ENCODE data around the gene NFKB2. TPM values are rescaled to one million over a fixed set of nuclear protein-coding genes. Genes with fewer than 3 reads are reported as not detected.

NFKB2 gene
- total RNA-seq, 4 donors from 2014 or later = 10.7 to 20.2 (median 15.6) TPM

- peak overlapping the region in 3 of 4 donors; percentile 13 to 56 (median 28) for H3K4me3 ChIP-seq
- H3K36me3 ChIP-seq = no peaks in the 10 kb centered on the region
- H3K9me3 ChIP-seq = no peaks in the 10 kb centered on the region
- intact Hi-C loops (cut with DNase I) = no loop called here
- no peak for TF ChIP-seq POLR2A (IDR thresholded peaks at IDR 0.05)
- TF ChIP-seq, protein P1, sequence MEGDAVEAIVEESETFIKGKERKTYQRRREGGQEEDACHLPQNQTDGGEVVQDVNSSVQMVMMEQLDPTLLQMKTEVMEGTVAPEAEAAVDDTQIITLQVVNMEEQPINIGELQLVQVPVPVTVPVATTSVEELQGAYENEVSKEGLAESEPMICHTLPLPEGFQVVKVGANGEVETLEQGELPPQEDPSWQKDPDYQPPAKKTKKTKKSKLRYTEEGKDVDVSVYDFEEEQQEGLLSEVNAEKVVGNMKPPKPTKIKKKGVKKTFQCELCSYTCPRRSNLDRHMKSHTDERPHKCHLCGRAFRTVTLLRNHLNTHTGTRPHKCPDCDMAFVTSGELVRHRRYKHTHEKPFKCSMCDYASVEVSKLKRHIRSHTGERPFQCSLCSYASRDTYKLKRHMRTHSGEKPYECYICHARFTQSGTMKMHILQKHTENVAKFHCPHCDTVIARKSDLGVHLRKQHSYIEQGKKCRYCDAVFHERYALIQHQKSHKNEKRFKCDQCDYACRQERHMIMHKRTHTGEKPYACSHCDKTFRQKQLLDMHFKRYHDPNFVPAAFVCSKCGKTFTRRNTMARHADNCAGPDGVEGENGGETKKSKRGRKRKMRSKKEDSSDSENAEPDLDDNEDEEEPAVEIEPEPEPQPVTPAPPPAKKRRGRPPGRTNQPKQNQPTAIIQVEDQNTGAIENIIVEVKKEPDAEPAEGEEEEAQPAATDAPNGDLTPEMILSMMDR (IDR thresholded peaks at IDR 0.05) = no peak
- peak overlapping the region; percentile 7 to 83 (median 48) for H3K27ac ChIP-seq
- H3K4me1 ChIP-seq = peaks cover 9 to 51% (median 16%) of the 10 kb centered on the region in 3 donors
- H3K27me3 ChIP-seq = peaks cover 0 to 29% (median 0%) of the 10 kb centered on the region in 4 donors
- 23% methylated on average over 5 of the region's 14 CpGs; no CpG with 5 or more reads in 1 of the 2 donors for WGBS, 2 donors
- no peak for DNase-seq
These were observed 40.2 kb downstream of the NFKB2 start for GRCh38 chr10:102435529-102436233.

DNA sequence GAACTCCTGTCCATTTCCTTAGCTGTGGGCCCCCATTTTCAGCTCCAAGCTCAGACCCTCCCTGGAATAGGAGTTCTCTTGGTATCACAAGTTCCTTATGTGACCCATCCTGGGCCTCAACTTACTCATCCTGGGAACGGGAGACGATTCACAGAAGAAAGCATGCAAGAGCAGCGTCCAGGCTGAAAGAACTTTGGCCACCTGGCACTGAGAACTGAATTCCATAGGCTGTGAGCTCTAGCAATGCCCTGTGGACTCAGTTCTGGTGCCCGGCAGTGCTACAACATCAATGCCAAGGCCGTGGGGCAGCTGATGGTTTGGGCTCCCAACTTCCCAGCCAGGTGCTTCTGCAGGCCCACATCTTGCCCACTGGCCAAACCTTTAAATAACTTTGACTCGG, 40.8 kb downstream of the NFKB2 start:
- no peak for DNase-seq
- TF ChIP-seq POLR2A (IDR thresholded peaks at IDR 0.05) = no peak
- TF ChIP-seq, protein P1 (IDR thresholded peaks at IDR 0.05) = no peak
- no peaks in the 10 kb centered on the region for H3K36me3 ChIP-seq
- H3K9me3 ChIP-seq = no peaks in the 10 kb centered on the region
- H3K4me1 ChIP-seq = peaks cover 9 to 47% (median 13%) of the 10 kb centered on the region in 3 donors
- peaks cover 0 to 29% (median 0%) of the 10 kb centered on the region in 4 donors for H3K27me3 ChIP-seq
- intact Hi-C loops (cut with DNase I) = no loop called here
- no peak overlapping the region for H3K27ac ChIP-seq
- WGBS, 2 donors = 88 to 90% methylated on average over 1 to 3 of the region's 6 CpGs
- peak overlapping the region in 1 of 4 donors; percentile 56 for H3K4me3 ChIP-seq

DNA sequence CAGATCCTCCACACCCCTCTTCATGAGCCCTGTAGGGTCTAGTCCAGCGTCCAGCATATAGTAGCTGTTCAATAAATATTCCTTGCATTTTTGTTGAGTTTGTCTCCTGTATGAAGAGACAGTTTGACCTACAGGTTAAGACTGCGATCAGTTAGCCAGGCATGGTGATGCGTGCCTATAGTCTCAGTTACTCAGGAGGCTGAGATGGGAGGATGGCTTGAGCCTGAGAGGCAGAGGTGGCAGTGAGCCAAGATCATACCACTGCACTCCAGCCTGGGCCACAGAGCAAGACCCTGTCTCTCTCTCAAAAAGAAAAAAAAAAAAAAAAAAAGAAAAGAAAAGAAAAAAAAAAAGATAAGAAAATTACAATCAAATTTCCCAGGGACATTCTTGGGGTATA, 42.0 kb downstream of the NFKB2 start:
- TF ChIP-seq POLR2A (IDR thresholded peaks at IDR 0.05) = no peak
- TF ChIP-seq, protein P1 (IDR thresholded peaks at IDR 0.05) = no peak
- Histone ChIP-seq H3K27ac (no peak overlapping the region), H3K36me3 (no peaks in the 10 kb centered on the region), H3K4me1 (peaks cover 0 to 37% (median 5%) of the 10 kb centered on the region in 3 donors), H3K4me3 (no peak overlapping the region), H3K9me3 (no peaks in the 10 kb centered on the region), H3K27me3 (peaks cover 0 to 29% (median 0%) of the 10 kb centered on the region in 4 donors)
- DNase-seq = no peak
- 83% methylated on average over 2 of the region's 3 CpGs; no CpG with 5 or more reads in 1 of the 2 donors for WGBS, 2 donors
- intact Hi-C loops (cut with DNase I) = no loop called here

- no peak for TF ChIP-seq POLR2A (IDR thresholded peaks at IDR 0.05)
- TF ChIP-seq, protein P1 (IDR thresholded peaks at IDR 0.05) = no peak
- Histone ChIP-seq H3K4me1 (peaks cover 0 to 30% (median 3%) of the 10 kb centered on the region in 3 donors), H3K4me3 (no peak overlapping the region), H3K27me3 (peaks cover 0 to 28% (median 0%) of the 10 kb centered on the region in 4 donors), H3K36me3 (no peaks in the 10 kb centered on the region), H3K9me3 (no peaks in the 10 kb centered on the region), H3K27ac (no peak overlapping the region)
- intact Hi-C loops (cut with DNase I) = no loop called here
- DNase-seq = no peak
- WGBS, 2 donors = 88 to 93% methylated on average over 1 of the region's 1 CpG
These were observed 42.9 kb downstream of the NFKB2 start for GRCh38 chr10:102438374-102438773.

GRCh38 chr10:102444851-102445250, 49.3 kb downstream of the NFKB2 start:
- no peak overlapping the region for H3K27ac ChIP-seq
- H3K27me3 ChIP-seq = no peaks in the 10 kb centered on the region
- WGBS, 2 donors = 71 to 79% methylated on average over 2 of the region's 2 CpGs
- intact Hi-C loops (cut with DNase I) = no loop called here
- H3K9me3 ChIP-seq = no peaks in the 10 kb centered on the region
- no peak overlapping the region for H3K4me3 ChIP-seq
- H3K4me1 ChIP-seq = peaks cover 0 to 8% (median 0%) of the 10 kb centered on the region in 3 donors
- TF ChIP-seq, protein P1 (IDR thresholded peaks at IDR 0.05) = no peak
- no peak for TF ChIP-seq POLR2A (IDR thresholded peaks at IDR 0.05)
- H3K36me3 ChIP-seq = no peaks in the 10 kb centered on the region
- no peak for DNase-seq
